Hematopoietic multipotent progenitor cell treated with erythropoietin and hydrocortisone succinate and interleukin-3 and kit ligand, for 17 days (in vitro differentiated cells): Measurements from ENCODE around the gene LGALS7.
"Not testable (repeated sequence)": the region's sequence is repeated elsewhere in the genome, so short reads cannot be mapped to it uniquely, and the experiment has no call there.

Experiments used
- DNase-seq: peaks from one replicate; pipeline ENCODE4 v3.0.0-alpha.2; 2015; ENCODE audit warnings: low spot score

LGALS7 gene

GRCh38 chr19:38799104-38799503 lies 25.8 kb upstream of the LGALS7 start:
- DNase-seq = no peak

- not testable (repeated sequence) for DNase-seq
Measured at GRCh38 chr19:38797781-38798180, 24.5 kb upstream of the LGALS7 start.

- no peak for DNase-seq
Measured at GRCh38 chr19:38796154-38796553, 22.8 kb upstream of the LGALS7 start.

- no peak for DNase-seq
Measured at GRCh38 chr19:38795549-38795948, 22.2 kb upstream of the LGALS7 start.

GRCh38 chr19:38793671-38794070 lies 20.4 kb upstream of the LGALS7 start:
- no peak for DNase-seq

GRCh38 chr19:38793177-38793576 lies 19.9 kb upstream of the LGALS7 start:
- DNase-seq = no peak

GRCh38 chr19:38792250-38793111 lies 19.2 kb upstream of the LGALS7 start:
- no peak for DNase-seq

GRCh38 chr19:38791451-38792064 lies 18.2 kb upstream of the LGALS7 start:
- DNase-seq = not testable (repeated sequence)

- not testable (repeated sequence) for DNase-seq
Measured at GRCh38 chr19:38790507-38791403, 17.4 kb upstream of the LGALS7 start.

- no peak for DNase-seq
Measured at GRCh38 chr19:38788478-38789243, 15.3 kb upstream of the LGALS7 start, which contains the start of gene LGALS7B. Gene LGALS7B, plus strand, starts transcription at chr19:38789200. Its CDS starts 27 bp downstream, at chr19:38789227.

GRCh38 chr19:38786572-38787265 lies 13.4 kb upstream of the LGALS7 start:
- DNase-seq = no peak

GRCh38 chr19:38786061-38786460 lies 12.7 kb upstream of the LGALS7 start:
- DNase-seq = not testable (repeated sequence)

- DNase-seq = no peak
Measured at GRCh38 chr19:38785187-38785699, 11.9 kb upstream of the LGALS7 start.

- peak; percentile 16 for DNase-seq
Measured at GRCh38 chr19:38784224-38784623, 10.9 kb upstream of the LGALS7 start.

- DNase-seq = not testable (repeated sequence)
Measured at GRCh38 chr19:38782212-38782611, 8.9 kb upstream of the LGALS7 start.

- DNase-seq = peak; percentile 51
Measured at GRCh38 chr19:38781058-38781457, 7.7 kb upstream of the LGALS7 start.

- DNase-seq = no peak
Measured at GRCh38 chr19:38780443-38780842, 7.1 kb upstream of the LGALS7 start.

GRCh38 chr19:38778733-38779132 lies 5.4 kb upstream of the LGALS7 start:
- DNase-seq = no peak

GRCh38 chr19:38774181-38774950 lies 1.0 kb upstream of the LGALS7 start:
- no peak for DNase-seq

- DNase-seq = not testable (repeated sequence)
Measured at GRCh38 chr19:38771569-38771968, 1.7 kb downstream of the LGALS7 start.
